Measurements from ENCODE around the gene KCNJ12. TPM values are rescaled to one million over a fixed set of nuclear protein-coding genes. Genes with fewer than 3 reads are reported as not detected.
"Not testable (repeated sequence)": the region's sequence is repeated elsewhere in the genome, so short reads cannot be mapped to it uniquely, and the experiment has no call there.

The KCNJ12 gene
- polyA plus RNA-seq, 1 donor, result 4.5 TPM

DNA sequence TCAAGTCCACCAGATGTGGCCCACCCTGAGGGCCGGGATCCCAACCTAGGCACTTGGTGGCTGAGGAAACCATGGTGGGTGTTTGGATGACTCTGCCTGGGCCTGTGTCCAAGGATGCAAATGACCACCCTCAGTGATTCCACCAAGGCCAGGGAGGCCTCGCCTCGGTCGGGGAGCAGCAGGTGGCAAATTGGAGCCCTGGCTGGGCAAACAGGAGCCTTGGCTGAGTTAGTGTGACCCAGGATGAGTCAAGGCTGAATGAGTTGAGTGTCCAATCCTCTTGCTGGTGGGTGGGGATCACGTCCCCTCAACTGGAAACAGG, 62.8 kb downstream of the KCNJ12 start:
- DNase-seq, result not testable (repeated sequence)

DNA sequence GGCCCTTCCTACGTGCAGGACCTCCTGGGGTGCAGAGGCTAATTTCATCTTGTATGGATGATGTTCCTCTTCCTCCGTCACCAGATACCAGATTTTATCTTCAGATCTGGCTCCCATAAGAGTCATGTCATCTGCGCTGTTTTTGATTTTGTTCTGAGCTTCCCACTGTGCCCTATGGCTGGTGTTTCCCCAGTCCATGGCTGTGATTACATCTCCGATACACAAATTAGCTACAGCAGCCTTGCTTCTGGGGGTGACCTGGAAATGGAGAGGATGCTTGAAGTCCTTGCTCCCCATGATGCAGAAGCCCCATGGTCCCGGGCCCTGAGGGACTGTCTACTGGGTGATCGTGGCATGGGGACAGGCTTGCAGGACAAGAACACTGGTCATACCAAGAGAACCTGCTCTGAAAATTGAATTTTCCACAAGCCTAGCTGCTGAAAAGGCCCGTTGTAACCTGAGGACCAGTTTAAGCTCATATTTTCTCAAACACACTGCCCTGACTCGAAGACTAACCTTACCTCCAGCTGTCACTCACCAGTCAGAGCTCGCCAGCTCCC, 69.0 kb downstream of the KCNJ12 start:
- DNase-seq, result no peak

DNA sequence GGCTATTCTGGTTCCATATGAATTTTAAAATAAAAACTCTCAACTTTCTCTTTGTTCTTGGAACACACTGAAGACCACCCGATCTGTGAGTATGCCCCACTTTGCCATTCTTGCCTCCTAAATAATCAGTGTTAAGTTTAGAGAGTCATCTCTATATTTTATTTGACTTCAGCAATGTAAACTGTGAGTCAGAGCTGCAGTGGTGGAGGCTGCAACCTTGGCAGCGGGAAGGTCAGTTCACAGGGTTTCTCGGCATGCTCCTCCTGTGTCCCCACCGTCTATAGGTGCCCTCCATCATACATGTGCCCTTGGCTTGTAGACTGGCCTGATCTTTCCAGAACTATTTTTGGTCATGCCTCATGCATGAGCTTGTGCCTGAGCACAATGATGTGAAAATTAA, 71.4 kb downstream of the KCNJ12 start:
- DNase-seq, result not testable (repeated sequence)

DNA sequence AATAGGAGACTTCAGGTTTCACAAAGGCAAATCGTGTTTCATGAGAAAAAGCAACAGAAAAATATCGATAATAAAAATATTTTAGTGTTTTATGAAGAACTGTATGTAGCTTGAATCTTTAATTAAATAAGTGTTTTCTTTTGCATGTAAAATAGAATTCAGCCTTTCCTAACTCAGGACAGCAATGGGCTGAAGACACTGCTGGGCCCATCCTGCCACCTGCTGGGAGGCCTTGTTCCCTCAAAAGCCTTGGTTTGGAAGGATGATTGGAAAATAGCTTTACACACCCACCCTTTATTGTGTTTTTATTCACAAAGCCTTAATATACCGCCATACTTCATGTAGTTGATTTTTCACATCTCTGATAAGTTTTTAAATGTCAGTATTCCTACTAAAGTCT, 73.7 kb downstream of the KCNJ12 start:
- not testable (repeated sequence) for DNase-seq

DNA sequence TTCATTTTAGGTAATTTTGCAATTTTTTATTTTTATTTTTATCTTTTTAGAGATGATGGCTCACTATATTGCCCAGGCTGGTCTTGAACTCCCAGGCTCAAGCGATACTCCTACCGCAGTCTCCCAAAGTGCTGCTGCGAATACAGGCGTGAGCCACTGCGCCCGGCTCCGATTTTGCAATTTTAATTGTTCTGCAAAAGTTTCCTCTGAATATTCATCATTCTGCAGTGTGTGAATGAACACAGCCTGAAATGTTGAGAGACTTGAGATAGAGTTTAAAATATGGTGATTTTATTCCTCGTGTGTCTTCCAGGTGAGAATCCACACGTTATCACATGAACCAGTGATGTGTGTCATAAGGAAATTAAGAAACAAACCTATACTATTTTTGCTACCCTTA, 75.8 kb downstream of the KCNJ12 start:
- no peak for DNase-seq

DNA sequence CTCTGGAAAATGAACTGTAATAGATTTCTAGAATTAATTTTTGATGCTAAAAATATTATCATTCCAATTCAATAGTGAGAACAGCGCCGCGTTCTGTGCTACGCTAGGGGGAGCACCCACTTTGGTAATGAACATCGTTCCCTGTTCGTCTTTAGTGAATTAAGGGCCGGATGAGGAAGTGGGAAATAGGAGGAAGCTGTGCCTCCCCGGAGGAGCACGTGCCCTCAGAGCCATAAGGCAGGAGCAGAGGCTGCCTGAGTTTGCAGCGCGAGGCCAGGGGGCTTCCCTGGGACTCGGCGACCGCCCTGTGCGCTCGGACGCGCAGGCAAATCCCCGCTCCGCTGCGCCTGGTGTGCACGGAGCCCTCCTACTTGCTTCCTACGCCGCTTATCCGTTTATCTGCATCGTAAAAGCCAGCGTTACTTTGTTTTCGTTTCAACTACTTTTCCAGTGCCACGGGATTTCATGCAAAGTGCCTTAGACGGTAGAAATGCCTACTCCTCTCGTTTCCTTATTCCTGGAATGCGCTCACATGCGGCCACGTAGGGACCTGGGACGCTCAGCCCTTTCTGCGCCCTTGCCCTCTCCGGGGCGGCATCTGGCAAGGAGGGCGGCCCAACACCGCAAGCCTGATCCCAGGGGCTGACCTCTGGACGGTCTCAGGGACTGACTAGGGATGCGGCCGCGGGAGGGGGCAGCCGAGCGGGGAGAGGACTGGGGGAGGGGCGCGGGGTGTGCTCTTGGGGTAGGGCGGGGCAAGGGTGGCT, 76.4 kb downstream of the KCNJ12 start:
- peak; percentile 65 for DNase-seq

GRCh38 chr17:21453144-21453898, 77.2 kb downstream of the KCNJ12 start:
- DNase-seq, result no peak

GRCh38 chr17:21454006-21454405, 77.8 kb downstream of the KCNJ12 start:
- not testable (repeated sequence) for DNase-seq

GRCh38 chr17:21454441-21454840, 78.3 kb downstream of the KCNJ12 start:
- no peak for DNase-seq

GRCh38 chr17:21455761-21456160, 79.6 kb downstream of the KCNJ12 start:
- no peak for DNase-seq

- not testable (repeated sequence) for DNase-seq
Observed at GRCh38 chr17:21456449-21456848, 80.3 kb downstream of the KCNJ12 start.

DNA sequence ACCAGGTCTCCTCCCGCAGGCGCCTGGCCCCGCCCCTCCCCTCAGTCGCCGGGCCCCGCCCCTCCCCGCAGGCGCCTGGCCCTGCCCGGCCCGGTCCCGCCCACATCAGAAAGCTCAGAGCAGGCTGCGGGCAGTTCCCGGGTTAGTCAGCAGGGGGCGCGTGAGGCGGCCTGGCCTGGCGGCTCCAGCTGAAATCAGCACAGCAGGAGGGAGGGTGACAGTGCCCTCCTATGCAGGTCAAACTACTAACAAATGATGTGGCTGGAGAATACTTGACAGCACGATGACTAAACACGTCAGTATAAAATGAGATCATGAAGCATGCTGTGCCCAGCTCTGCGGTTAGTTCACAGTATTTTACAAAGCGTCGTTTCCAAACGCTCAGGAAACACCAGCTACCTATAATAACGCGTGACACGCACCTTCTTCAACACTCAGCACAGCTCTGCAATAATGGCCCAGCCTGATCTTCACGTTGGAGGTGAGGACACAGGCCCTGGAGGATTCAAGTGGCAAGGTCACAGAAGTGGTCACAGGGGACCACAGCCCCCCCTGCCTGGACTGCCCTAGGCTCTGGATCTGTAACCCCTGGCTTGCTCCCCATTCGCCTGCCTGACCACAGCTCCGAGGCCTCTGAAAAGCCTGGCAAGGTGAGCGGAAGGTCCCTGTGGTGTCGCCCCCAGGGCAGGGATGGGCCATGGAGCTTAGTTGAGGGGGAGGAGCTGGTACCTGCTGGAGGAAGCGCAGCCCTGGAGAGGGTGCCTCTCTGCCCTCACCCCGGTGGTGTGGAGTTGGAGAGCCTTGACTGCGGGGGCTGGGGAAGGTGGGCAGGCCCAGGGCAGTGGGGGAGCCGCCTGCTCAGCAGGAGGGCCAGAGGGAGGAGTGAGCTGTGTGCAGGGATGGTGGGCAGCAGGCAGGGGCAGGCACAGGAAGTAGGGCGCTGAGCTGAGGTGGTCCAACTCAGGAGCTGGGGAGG, 81.2 kb downstream of the KCNJ12 start:
- DNase-seq, result peak; percentile 81

GRCh38 chr17:21458054-21458453, 81.9 kb downstream of the KCNJ12 start:
- no peak for DNase-seq

GRCh38 chr17:21459536-21459935, 83.4 kb downstream of the KCNJ12 start:
- DNase-seq, result no peak

GRCh38 chr17:21460358-21460757, 84.2 kb downstream of the KCNJ12 start:
- no peak for DNase-seq

DNA sequence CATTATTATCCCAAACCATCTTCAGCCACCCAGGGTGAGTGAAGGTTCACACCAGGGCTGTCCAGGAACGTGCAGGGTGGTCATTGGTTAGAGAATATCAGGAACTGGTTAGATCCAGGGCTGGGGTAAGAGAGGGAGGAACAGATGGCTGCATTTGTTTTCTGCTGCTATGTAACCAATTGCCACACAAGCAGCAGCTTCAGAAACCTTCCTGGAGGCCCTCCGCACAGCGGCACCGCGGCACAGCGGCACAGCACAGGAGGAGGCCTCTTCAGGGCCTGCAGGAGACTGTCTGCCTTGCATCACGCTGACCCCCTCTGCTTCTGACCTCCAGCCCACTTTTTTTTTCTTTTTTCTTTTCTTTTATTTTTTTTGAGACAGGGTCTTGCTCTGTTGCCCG, 86.1 kb downstream of the KCNJ12 start:
- DNase-seq, result no peak

DNA sequence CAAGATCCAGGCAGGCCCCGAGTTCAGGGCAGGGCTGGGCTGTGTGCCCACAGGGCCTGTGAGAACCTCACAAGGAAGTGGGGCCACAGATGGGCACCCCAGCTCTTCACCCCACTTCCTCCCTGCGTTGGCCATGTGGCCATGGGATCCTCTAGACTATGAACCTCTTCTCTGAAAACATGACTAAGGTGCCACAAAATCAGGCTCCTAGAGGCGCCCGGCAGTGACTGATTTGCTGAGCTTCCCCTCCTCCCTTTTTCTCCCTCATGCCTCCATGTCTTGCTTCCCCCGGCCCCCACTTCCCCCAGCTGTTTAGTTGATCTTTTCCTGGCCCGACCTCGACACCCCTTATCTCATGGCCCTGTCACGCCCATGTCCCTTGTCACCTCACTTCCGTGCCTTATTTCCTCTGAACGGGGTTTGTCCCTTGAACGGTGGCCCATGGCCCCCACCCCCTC, 87.1 kb downstream of the KCNJ12 start:
- no peak for DNase-seq

GRCh38 chr17:21463779-21464407, 87.7 kb downstream of the KCNJ12 start:
- no peak for DNase-seq

DNA sequence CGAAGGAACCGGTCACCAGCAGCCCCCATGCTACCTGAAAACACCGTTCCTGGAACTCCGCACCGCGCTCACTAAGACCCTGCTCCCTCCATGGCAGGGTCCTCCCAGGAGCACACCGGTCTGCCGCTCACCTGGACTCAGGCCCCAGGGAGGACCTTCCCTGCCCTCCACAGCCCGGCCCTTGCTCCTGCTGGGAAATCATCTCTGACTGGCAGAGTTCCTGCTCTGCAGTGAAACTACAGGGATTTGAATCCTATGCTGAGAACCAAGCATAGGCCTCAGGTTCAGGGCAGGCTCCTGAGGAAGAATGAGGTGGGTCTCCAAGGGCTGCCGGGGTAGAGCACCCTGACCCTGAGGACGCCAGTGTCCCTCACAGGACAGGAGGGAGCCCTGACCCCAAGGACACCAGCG, 88.5 kb downstream of the KCNJ12 start:
- no peak for DNase-seq

DNA sequence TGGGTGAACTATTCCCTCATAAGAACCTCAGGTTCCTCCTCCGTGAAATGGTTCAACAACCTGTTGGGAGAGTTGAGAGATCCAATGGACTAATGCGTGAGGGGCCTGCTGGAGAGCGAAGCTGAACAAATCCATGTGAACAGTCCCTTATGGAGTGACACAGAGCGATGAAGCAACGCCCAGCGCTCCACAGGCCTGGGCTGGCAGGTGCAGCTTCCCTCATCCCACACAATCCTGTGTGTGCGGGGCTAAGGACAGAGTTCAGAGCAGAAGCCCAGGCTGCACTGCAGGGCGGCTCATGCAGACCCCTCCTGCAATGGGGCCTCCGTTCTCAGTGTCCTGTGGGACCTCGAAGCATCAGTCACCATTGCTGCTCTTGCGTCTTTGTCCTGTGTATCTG, 90.4 kb downstream of the KCNJ12 start:
- no peak for DNase-seq

DNA sequence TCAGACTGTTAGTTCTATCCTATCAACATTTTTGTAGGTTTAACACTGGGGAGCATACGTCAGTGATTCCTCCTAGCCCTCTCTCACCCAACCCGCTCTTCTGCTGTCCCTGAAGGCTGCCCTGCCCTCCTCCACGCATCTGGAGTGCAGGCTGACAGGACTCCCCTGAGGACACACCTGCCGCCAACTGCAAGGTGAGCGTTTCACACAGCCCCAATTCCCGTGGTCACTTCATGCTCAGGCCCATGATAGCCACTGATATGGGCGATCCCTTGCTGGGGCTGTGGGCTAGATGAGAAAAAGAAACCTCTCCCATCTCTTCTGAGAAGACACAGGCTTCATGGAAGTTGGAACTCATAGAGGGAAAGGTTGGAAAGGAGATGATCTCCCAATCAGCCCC, 91.0 kb downstream of the KCNJ12 start:
- no peak for DNase-seq

Measured in left kidney (tissue), 2 donors.